Endodermal cell (in vitro differentiated cells): Measurements from ENCODE around the gene PHF20. TPM values are rescaled to one million over a fixed set of nuclear protein-coding genes. Genes with fewer than 3 reads are reported as not detected.
A peak's percentile ranks its signal among the peaks of the same experiment; 100 is the strongest.

Experiments used
- DNase-seq: peaks from one replicate; pipeline ENCODE4 v3.0.0-alpha.2; 2017
- H3K27ac ChIP-seq: 2 replicates; pipeline ENCODE4 v1.5.1; 2013; ENCODE audit warnings: mild to moderate bottlenecking, low read depth, low read length, moderate library complexity
- H3K27me3 ChIP-seq: 2 replicates; pipeline ENCODE4 v1.6.1; 2013; ENCODE audit warnings: mild to moderate bottlenecking, low read length, moderate library complexity; ENCODE audit not compliant: insufficient read depth, control insufficient read depth, poor library complexity, severe bottlenecking
- H3K36me3 ChIP-seq: 2 replicates; pipeline ENCODE4 v1.7.0; 2013; ENCODE audit warnings: mild to moderate bottlenecking, low read length, moderate library complexity; ENCODE audit not compliant: control insufficient read depth, insufficient read depth
- H3K4me1 ChIP-seq: one replicate; pipeline ENCODE4 v1.7.0; 2013; ENCODE audit warnings: low read length; ENCODE audit not compliant: control insufficient read depth, insufficient read depth
- H3K4me3 ChIP-seq: 2 replicates; pipeline ENCODE4 v1.5.1; 2013; ENCODE audit warnings: mild to moderate bottlenecking, low read length, moderate library complexity
- H3K9ac ChIP-seq: 2 replicates; pipeline ENCODE4 v1.6.1; 2013; ENCODE audit warnings: mild to moderate bottlenecking, low read length, moderate library complexity; ENCODE audit not compliant: poor library complexity, severe bottlenecking; ENCODE audit errors: extremely low read depth
- H3K9me3 ChIP-seq: 2 replicates; pipeline ENCODE4 v1.6.1; 2013; ENCODE audit warnings: mild to moderate bottlenecking, low read length, moderate library complexity; ENCODE audit not compliant: control insufficient read depth
- H3K27ac Mint-ChIP-seq: 2 replicates; pipeline ENCODE4 v1.8.0; 2020; ENCODE audit warnings: mixed read lengths
- H3K27me3 Mint-ChIP-seq: 2 replicates; pipeline ENCODE4 v1.8.0; 2021; ENCODE audit warnings: mild to moderate bottlenecking, mixed read lengths; ENCODE audit not compliant: insufficient read depth
- H3K36me3 Mint-ChIP-seq: 2 replicates; pipeline ENCODE4 v1.8.0; 2020; ENCODE audit warnings: low read depth, mixed read lengths
- H3K4me1 Mint-ChIP-seq: 2 replicates; pipeline ENCODE4 v1.8.0; 2020; ENCODE audit warnings: mixed read lengths
- H3K4me3 Mint-ChIP-seq: 2 replicates; pipeline ENCODE4 v1.8.0; 2020; ENCODE audit warnings: mild to moderate bottlenecking, moderate library complexity, mixed read lengths
- H3K9me3 Mint-ChIP-seq: 2 replicates; pipeline ENCODE4 v1.8.0; 2020; ENCODE audit warnings: mild to moderate bottlenecking, mixed read lengths
- WGBS, 2 experiments: methylation state at CpG; one replicate each; pipeline versions ENCODE4 v1.1.5 to v1.1.7; 2013; ENCODE audit warnings: missing lambda C conversion rate in 2 of 2, mixed read lengths in 1 of 2; ENCODE audit not compliant: insufficient coverage in 1 of 2, insufficient read length in 1 of 2; 5-methylcytosine and 5-hydroxymethylcytosine counted together
- total RNA-seq, 2 donors: library from RNA; stranded (reverse); fragmentation: NEBNext Ultra II Directional in 1 of 2; extraction: Animal tissue kit (Norgen Biotek cat#: 25700) in 1 of 2; gene quantifications; 2 replicates in 1 of 2; 3 replicates in 1 of 2; pipeline ENCODE4 v1.2.1, GENCODE V29; 2021
- TF ChIP-seq, protein P1 (sequence below): fragments of 200-600 bp; sonication (generic); conservative IDR thresholded peaks from 2 replicates; pipeline ENCODE4 v1.5.0; 2021; ENCODE audit warnings: antibody characterized with exemption, mild to moderate bottlenecking

The PHF20 gene
- total RNA-seq, 2 donors from 2014 or later: 68.1 to 78.8 TPM

DNA sequence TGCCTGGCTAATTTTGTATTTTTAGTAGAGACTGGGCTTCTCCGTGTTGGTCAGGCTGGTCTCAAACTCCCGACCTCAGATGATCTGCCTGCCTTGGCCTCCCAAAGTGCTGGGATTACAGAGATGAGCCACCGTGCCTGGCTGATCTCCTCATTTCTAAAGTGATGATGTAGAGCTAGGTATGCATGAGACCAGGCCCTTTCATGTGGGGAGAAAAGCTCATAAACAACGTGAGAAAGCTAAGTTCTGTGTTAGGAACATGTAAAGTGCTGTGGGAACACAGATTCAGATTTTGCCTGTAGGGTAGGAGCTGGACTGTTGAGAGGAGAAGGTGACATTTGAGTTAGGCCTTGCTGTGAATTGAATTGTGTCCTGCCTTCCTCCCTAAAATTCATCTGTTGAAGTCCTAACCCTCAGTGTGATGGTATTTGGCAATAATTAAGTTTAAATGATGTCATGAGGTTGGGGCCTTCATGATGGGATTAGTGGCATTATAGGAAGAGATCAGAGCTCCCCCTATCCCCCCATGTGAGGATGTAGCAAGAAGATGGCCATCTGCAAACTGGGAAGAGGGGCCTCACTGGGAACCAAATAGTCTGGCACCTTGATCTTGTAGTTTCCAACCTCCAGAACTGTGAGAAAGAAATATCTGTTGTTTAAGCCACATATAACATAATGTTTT, 133.3 kb downstream of the PHF20 start:
- H3K4me3 Mint-ChIP-seq: no peak overlapping the region
- H3K27me3 Mint-ChIP-seq: no peaks in the 10 kb centered on the region
- Histone ChIP-seq H3K9me3 (no peaks in the 10 kb centered on the region), H3K36me3 (peaks cover 42% of the 10 kb centered on the region), H3K9ac (no peak overlapping the region), H3K4me1 (peaks cover 19% of the 10 kb centered on the region), H3K27ac (no peak overlapping the region), H3K4me3 (no peak overlapping the region), H3K27me3 (no peaks in the 10 kb centered on the region)
- 93 to 97% methylated on average over 4 of the region's 4 CpGs for WGBS, 2 experiments
- DNase-seq: no peak
- H3K9me3 Mint-ChIP-seq: no peaks in the 10 kb centered on the region
- peaks cover 23% of the 10 kb centered on the region for H3K4me1 Mint-ChIP-seq
- TF ChIP-seq, protein P1, sequence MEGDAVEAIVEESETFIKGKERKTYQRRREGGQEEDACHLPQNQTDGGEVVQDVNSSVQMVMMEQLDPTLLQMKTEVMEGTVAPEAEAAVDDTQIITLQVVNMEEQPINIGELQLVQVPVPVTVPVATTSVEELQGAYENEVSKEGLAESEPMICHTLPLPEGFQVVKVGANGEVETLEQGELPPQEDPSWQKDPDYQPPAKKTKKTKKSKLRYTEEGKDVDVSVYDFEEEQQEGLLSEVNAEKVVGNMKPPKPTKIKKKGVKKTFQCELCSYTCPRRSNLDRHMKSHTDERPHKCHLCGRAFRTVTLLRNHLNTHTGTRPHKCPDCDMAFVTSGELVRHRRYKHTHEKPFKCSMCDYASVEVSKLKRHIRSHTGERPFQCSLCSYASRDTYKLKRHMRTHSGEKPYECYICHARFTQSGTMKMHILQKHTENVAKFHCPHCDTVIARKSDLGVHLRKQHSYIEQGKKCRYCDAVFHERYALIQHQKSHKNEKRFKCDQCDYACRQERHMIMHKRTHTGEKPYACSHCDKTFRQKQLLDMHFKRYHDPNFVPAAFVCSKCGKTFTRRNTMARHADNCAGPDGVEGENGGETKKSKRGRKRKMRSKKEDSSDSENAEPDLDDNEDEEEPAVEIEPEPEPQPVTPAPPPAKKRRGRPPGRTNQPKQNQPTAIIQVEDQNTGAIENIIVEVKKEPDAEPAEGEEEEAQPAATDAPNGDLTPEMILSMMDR: no peak
- no peak overlapping the region for H3K27ac Mint-ChIP-seq
- peaks cover 38% of the 10 kb centered on the region for H3K36me3 Mint-ChIP-seq

DNA sequence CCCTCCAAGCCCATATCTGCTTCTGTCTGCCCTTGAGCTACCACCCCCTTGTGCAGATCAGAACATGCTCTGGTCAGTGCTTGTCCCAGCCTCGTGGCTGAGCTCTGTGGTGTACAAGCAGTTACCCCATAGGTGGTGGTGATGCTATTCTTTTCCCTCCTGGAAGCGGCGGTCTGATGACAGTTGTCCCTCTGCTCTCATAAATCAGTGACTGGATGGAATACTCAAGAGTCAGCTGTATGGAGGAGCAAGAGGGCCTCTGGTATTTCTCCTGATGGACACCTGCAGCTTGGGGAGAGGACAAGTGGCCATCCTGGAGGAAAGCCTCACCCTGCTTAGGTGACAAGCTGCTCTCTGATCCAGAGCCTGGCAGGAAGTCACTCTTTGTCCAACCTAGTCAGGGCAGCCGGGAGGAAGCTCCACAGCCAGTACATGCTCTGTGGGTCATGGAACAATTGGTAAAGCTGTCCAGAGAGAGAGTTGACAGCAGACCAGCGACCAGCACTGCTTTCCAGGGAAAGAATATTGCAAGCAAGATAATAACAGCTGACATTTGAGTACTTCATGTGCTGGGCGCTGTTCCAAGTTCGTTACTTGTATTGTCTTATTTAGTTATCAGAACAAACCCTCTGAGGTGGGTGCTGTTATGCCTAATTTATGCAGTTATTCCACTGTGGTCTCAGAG, 135.3 kb downstream of the PHF20 start:
- no peak overlapping the region for H3K27ac ChIP-seq
- H3K9me3 ChIP-seq: no peaks in the 10 kb centered on the region
- H3K4me3 ChIP-seq: no peak overlapping the region
- H3K27me3 ChIP-seq: no peaks in the 10 kb centered on the region
- H3K9me3 Mint-ChIP-seq: no peaks in the 10 kb centered on the region
- peaks cover 19% of the 10 kb centered on the region for H3K4me1 Mint-ChIP-seq
- peaks cover 14% of the 10 kb centered on the region for H3K4me1 ChIP-seq
- peaks cover 40% of the 10 kb centered on the region for H3K36me3 Mint-ChIP-seq
- no peak overlapping the region for H3K4me3 Mint-ChIP-seq
- 95 to 96% methylated on average over 6 to 7 of the region's 7 CpGs for WGBS, 2 experiments
- no peak for DNase-seq
- no peak overlapping the region for H3K27ac Mint-ChIP-seq
- H3K27me3 Mint-ChIP-seq: no peaks in the 10 kb centered on the region
- no peak overlapping the region for H3K9ac ChIP-seq
- H3K36me3 ChIP-seq: peaks cover 47% of the 10 kb centered on the region
- TF ChIP-seq, protein P1: no peak

DNA sequence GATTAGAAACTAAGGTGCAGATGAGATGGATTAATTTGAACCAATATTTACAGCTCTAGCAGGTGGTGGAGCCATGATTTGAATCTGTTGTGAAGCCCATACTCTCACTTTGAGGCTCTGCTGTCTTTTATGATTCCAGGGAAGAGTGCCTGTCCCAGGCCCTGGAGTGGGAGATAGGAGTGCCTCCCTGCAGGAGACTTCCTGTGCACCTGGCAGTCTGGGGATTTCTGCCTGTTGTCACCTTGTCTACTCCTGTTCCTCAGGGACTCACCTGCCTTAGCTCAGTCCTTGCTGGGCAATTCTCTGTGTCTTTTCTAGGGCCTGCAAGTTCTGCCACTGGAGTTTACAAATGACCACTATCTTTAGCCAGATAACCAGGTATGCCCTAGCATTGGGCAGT, 136.2 kb downstream of the PHF20 start:
- peaks cover 19% of the 10 kb centered on the region for H3K4me1 Mint-ChIP-seq
- no peaks in the 10 kb centered on the region for H3K9me3 Mint-ChIP-seq
- no peak overlapping the region for H3K4me3 ChIP-seq
- H3K27ac ChIP-seq: no peak overlapping the region
- peak; percentile 59 for DNase-seq
- TF ChIP-seq, protein P1: no peak
- peaks cover 9% of the 10 kb centered on the region for H3K4me1 ChIP-seq
- H3K36me3 Mint-ChIP-seq: peaks cover 41% of the 10 kb centered on the region
- peak overlapping the region; percentile 45 for H3K27ac Mint-ChIP-seq
- no peaks in the 10 kb centered on the region for H3K27me3 Mint-ChIP-seq
- no peak overlapping the region for H3K4me3 Mint-ChIP-seq
- no peaks in the 10 kb centered on the region for H3K9me3 ChIP-seq
- H3K36me3 ChIP-seq: peaks cover 47% of the 10 kb centered on the region
- no peak overlapping the region for H3K9ac ChIP-seq
- H3K27me3 ChIP-seq: no peaks in the 10 kb centered on the region
